ENCODE results near the gene SLC24A4. TPM values are rescaled to one million over a fixed set of nuclear protein-coding genes. Genes with fewer than 3 reads are reported as not detected.

Gene SLC24A4
- total RNA-seq, 3 donors from 2014 or later (not counting 1 experiment from before 2014, with no cell fraction given): 1.1 to 3.2 (median 2.1) TPM

- no peaks in the 10 kb centered on the region for H3K9me3 ChIP-seq (ENCODE audit: control insufficient read depth, insufficient read depth, low read length)
- H3K27me3 Mint-ChIP-seq (ENCODE audit: low read depth in 2 of 2): peaks cover 0 to 3% of the 10 kb centered on the region in 2 donors
Measured at GRCh38 chr14:92427096-92427495, 104.1 kb downstream of the SLC24A4 start.

GRCh38 chr14:92430686-92431085, 107.7 kb downstream of the SLC24A4 start:
- Histone ChIP-seq H3K4me1 (ENCODE audit: control insufficient read depth, insufficient read depth, low read length) (peaks cover 4% of the 10 kb centered on the region), H3K27ac (ENCODE audit: low read length) (no peak overlapping the region), H3K9me3 (ENCODE audit: control insufficient read depth, insufficient read depth, low read length) (no peaks in the 10 kb centered on the region), H3K4me3 (ENCODE audit: low read length) (no peak overlapping the region), H3K27me3 (ENCODE audit: control insufficient read depth, insufficient read depth, low read length) (no peaks in the 10 kb centered on the region), H3K36me3 (ENCODE audit: control insufficient read depth, insufficient read depth, low read length) (no peaks in the 10 kb centered on the region)
- intact Hi-C loops (cut with micrococcal nuclease): no loop called here
- TF ChIP-seq CTCF (IDR thresholded peaks at IDR 0.05): no peak
- DNase-seq (no peak), ATAC-seq (no peak)
- Mint-ChIP-seq H3K36me3 (no peaks in the 10 kb centered on the region), H3K27me3 (ENCODE audit: low read depth in 2 of 2) (peaks cover 0 to 3% of the 10 kb centered on the region in 2 donors), H3K27ac (no peak overlapping the region), H3K4me1 (peaks cover 7 to 8% of the 10 kb centered on the region in 2 donors), H3K9me3 (no peaks in the 10 kb centered on the region), H3K4me3 (no peak overlapping the region)
- 90% methylated on average over 3 of the region's 3 CpGs for WGBS (ENCODE audit: insufficient coverage)

More at GRCh38 chr14:92427096-92427495, 104.1 kb downstream of the SLC24A4 start:
- H3K36me3 ChIP-seq (ENCODE audit: control insufficient read depth, insufficient read depth, low read length): no peaks in the 10 kb centered on the region
- no peak overlapping the region for H3K27ac Mint-ChIP-seq
- intact Hi-C loops (cut with micrococcal nuclease): loop anchor here (5.0 kb wide), 1 partner anchor 150 kb away; no protein-coding TSS in a partner anchor
- no peak overlapping the region for H3K4me3 ChIP-seq (ENCODE audit: low read length)
- H3K36me3 Mint-ChIP-seq: no peaks in the 10 kb centered on the region
- H3K4me1 Mint-ChIP-seq: peaks cover 7 to 14% of the 10 kb centered on the region in 2 donors
- 92% methylated on average over 3 of the region's 3 CpGs for WGBS (ENCODE audit: insufficient coverage)
- H3K9me3 Mint-ChIP-seq: no peaks in the 10 kb centered on the region
- ATAC-seq: no peak
- H3K4me3 Mint-ChIP-seq: no peak overlapping the region
- no peaks in the 10 kb centered on the region for H3K27me3 ChIP-seq (ENCODE audit: control insufficient read depth, insufficient read depth, low read length)
- TF ChIP-seq CTCF (IDR thresholded peaks at IDR 0.05): no peak
- DNase-seq: no peak
- no peak overlapping the region for H3K27ac ChIP-seq (ENCODE audit: low read length)
- peaks cover 4% of the 10 kb centered on the region for H3K4me1 ChIP-seq (ENCODE audit: control insufficient read depth, insufficient read depth, low read length)

- no peaks in the 10 kb centered on the region for H3K27me3 ChIP-seq (ENCODE audit: control insufficient read depth, insufficient read depth, low read length)
- ATAC-seq: no peak
- WGBS (ENCODE audit: insufficient coverage): 88% methylated on average over 11 of the region's 11 CpGs
Measured at GRCh38 chr14:92431199-92431725, 108.3 kb downstream of the SLC24A4 start.

More at GRCh38 chr14:92431199-92431725, 108.3 kb downstream of the SLC24A4 start:
- no peak for DNase-seq
- Histone ChIP-seq H3K9me3 (ENCODE audit: control insufficient read depth, insufficient read depth, low read length) (no peaks in the 10 kb centered on the region), H3K36me3 (ENCODE audit: control insufficient read depth, insufficient read depth, low read length) (no peaks in the 10 kb centered on the region), H3K4me1 (ENCODE audit: control insufficient read depth, insufficient read depth, low read length) (peaks cover under 1% of the 10 kb centered on the region), H3K27ac (ENCODE audit: low read length) (no peak overlapping the region), H3K4me3 (ENCODE audit: low read length) (no peak overlapping the region)
- H3K4me3 Mint-ChIP-seq: no peak overlapping the region
- intact Hi-C loops (cut with micrococcal nuclease): no loop called here
- H3K27ac Mint-ChIP-seq: no peak overlapping the region
- H3K27me3 Mint-ChIP-seq (ENCODE audit: low read depth in 2 of 2): peaks cover 0 to 3% of the 10 kb centered on the region in 2 donors
- H3K36me3 Mint-ChIP-seq: no peaks in the 10 kb centered on the region
- peaks cover 2 to 3% of the 10 kb centered on the region in 2 donors for H3K4me1 Mint-ChIP-seq
- H3K9me3 Mint-ChIP-seq: no peaks in the 10 kb centered on the region
- no peak for TF ChIP-seq CTCF (IDR thresholded peaks at IDR 0.05)
